IMR-90 (cell line): ENCODE results near the gene POLR2C. TPM values are rescaled to one million over a fixed set of nuclear protein-coding genes. Genes with fewer than 3 reads are reported as not detected.
A peak's percentile ranks its signal among the peaks of the same experiment; 100 is the strongest.

Source experiments
- ATAC-seq: fragments of 200-7000 bp; cut with Tn5 transposase; 2 replicates; pipeline ENCODE4 v1.9.1; 2020; ENCODE audit warnings: low read depth, mild to moderate bottlenecking, moderate library complexity
- BruUV-seq: library from RNA; stranded (reverse); fragments of 400-500 nt; replicated peaks from 2 replicates; lab custom pipeline; 2021; lab: Mats Ljungman, UMichigan
- CTCF ChIA-PET: fragments of 300-600 bp; formaldehyde crosslinking; extraction: SDS; loops from one replicate; lab custom pipeline; 2021; ENCODE audit warnings: antibody characterized with exemption; lab: Yijun Ruan, JAX
- POLR2A ChIA-PET: fragments of 300-600 bp; sonication (Branson Sonifier 250); formaldehyde crosslinking; loops from one replicate; lab custom pipeline; 2022; ENCODE audit warnings: antibody characterized with exemption; ENCODE audit not compliant: unreplicated experiment; lab: Charles Lee
- DNase-seq: peaks from one replicate; pipeline ENCODE4 v3.0.0; 2013
- H2AFZ ChIP-seq: replicated peaks from 2 replicates; pipeline ENCODE3; 2013; ENCODE audit warnings: low read length, mild to moderate bottlenecking; ENCODE audit not compliant: poor library complexity
- H2AK5ac ChIP-seq: 2 replicates; pipeline ENCODE4 v1.6.1; 2013; ENCODE audit warnings: low read depth, low read length, inconsistent platforms
- H2AK9ac ChIP-seq: replicated peaks from 2 replicates; pipeline ENCODE3; 2013; ENCODE audit warnings: mild to moderate bottlenecking, low read depth, low read length, moderate library complexity; ENCODE audit not compliant: poor library complexity
- H2BK120ac ChIP-seq: 2 replicates; pipeline ENCODE4 v1.6.1; 2013; ENCODE audit warnings: low read depth, low read length, inconsistent platforms
- H2BK15ac ChIP-seq: 3 replicates; pipeline ENCODE4 v1.6.1; 2013; ENCODE audit warnings: low read depth, low read length, inconsistent platforms
- H2BK20ac ChIP-seq: 2 replicates; pipeline ENCODE4 v1.6.1; 2013; ENCODE audit warnings: low read depth, mild to moderate bottlenecking, inconsistent platforms, low read length, moderate library complexity
- H2BK5ac ChIP-seq: 2 replicates; pipeline ENCODE4 v1.6.1; 2013; ENCODE audit warnings: mild to moderate bottlenecking, low read depth, low read length, inconsistent platforms; ENCODE audit not compliant: poor library complexity, severe bottlenecking
- H3K14ac ChIP-seq: replicated peaks from 2 replicates; pipeline ENCODE4 v1.6.1; 2013; ENCODE audit warnings: low read depth, low read length, inconsistent platforms
- H3K18ac ChIP-seq: 2 replicates; pipeline ENCODE4 v1.6.1; 2013; ENCODE audit warnings: low read depth, low read length, control low read depth
- H3K23ac ChIP-seq: 2 replicates; pipeline ENCODE4 v1.6.1; 2013; ENCODE audit warnings: low read depth, low read length, inconsistent platforms
- H3K27ac ChIP-seq: 2 replicates; pipeline ENCODE4 v1.5.1; 2013; ENCODE audit warnings: mild to moderate bottlenecking, control low read depth, low read length; ENCODE audit not compliant: insufficient read depth
- H3K27me3 ChIP-seq: 2 replicates; pipeline ENCODE4 v1.6.1; 2013; ENCODE audit warnings: low read length; ENCODE audit not compliant: control insufficient read depth, insufficient read depth
- H3K36me3 ChIP-seq: 2 replicates; pipeline ENCODE4 v1.6.1; 2013; ENCODE audit warnings: low read length, mixed read lengths; ENCODE audit not compliant: control insufficient read depth, insufficient read depth
- H3K4ac ChIP-seq: 2 replicates; pipeline ENCODE4 v1.6.1; 2013; ENCODE audit warnings: low read depth, low read length, inconsistent platforms
- H3K4me1 ChIP-seq: 2 replicates; pipeline ENCODE4 v1.6.1; 2013; ENCODE audit warnings: low read length, mixed read lengths; ENCODE audit not compliant: control insufficient read depth, insufficient read depth
- H3K4me2 ChIP-seq: 2 replicates; pipeline ENCODE4 v1.6.1; 2013; ENCODE audit warnings: low read depth, mild to moderate bottlenecking, control low read depth, low read length, moderate library complexity
- H3K4me3 ChIP-seq: 2 replicates; pipeline ENCODE4 v1.5.1; 2013; ENCODE audit warnings: low read depth, mild to moderate bottlenecking, control low read depth, low read length, moderate library complexity; ENCODE audit not compliant: insufficient read depth
- H3K56ac ChIP-seq: 2 replicates; pipeline ENCODE4 v1.6.1; 2013; ENCODE audit warnings: low read length, inconsistent platforms; ENCODE audit not compliant: insufficient read depth; ENCODE audit errors: extremely low read depth
- H3K79me1 ChIP-seq, 2 experiments: 2 replicates each; pipeline ENCODE4 v1.6.1; 2013; ENCODE audit warnings: low read length in 2 of 2, inconsistent platforms in 1 of 2, low read depth in 1 of 2
- H3K9ac ChIP-seq: 2 replicates; pipeline ENCODE4 v1.6.1; 2013; ENCODE audit warnings: low read depth, low read length, control low read depth
- H3K9me1 ChIP-seq: 2 replicates; pipeline ENCODE4 v1.6.1; 2013; ENCODE audit warnings: low read length, inconsistent platforms; ENCODE audit not compliant: insufficient read depth
- H3K9me3 ChIP-seq: 2 replicates; pipeline ENCODE4 v1.6.1; 2013; ENCODE audit warnings: low read length; ENCODE audit not compliant: control insufficient read depth, insufficient read depth
- H4K20me1 ChIP-seq: 2 replicates; pipeline ENCODE4 v1.6.1; 2013; ENCODE audit warnings: low read length, inconsistent platforms; ENCODE audit not compliant: insufficient read depth
- H4K5ac ChIP-seq: 2 replicates; pipeline ENCODE4 v1.6.1; 2013; ENCODE audit warnings: mild to moderate bottlenecking, low read depth, low read length, control low read depth
- H4K8ac ChIP-seq, 2 experiments: 2 replicates each; pipeline ENCODE4 v1.6.1; 2013; ENCODE audit warnings: low read depth in 2 of 2, low read length in 2 of 2, control low read depth in 1 of 2, inconsistent platforms in 1 of 2
- H4K91ac ChIP-seq: 2 replicates; pipeline ENCODE4 v1.6.1; 2013; ENCODE audit warnings: low read depth, low read length, inconsistent platforms; ENCODE audit not compliant: insufficient read depth
- CHD1 ChIP-seq: IDR thresholded peaks from 2 replicates; pipeline ENCODE4 v1.6.1; 2012; ENCODE audit warnings: low read depth, low read length, improper control_type of control experiment
- FOS ChIP-seq: fragments of 150-350 bp; IDR thresholded peaks from 2 replicates; pipeline ENCODE4 v1.6.1; 2016; ENCODE audit warnings: low read depth, low read length
- MAFK ChIP-seq: IDR thresholded peaks from 2 replicates; pipeline ENCODE4 v1.6.1; 2012; ENCODE audit warnings: low read depth, low read length, improper control_type of control experiment
- MAZ ChIP-seq: IDR thresholded peaks from 2 replicates; pipeline ENCODE4 v1.6.1; 2012; ENCODE audit warnings: low read depth, mild to moderate bottlenecking, low read length, improper control_type of control experiment, moderate library complexity, borderline replicate concordance
- MXI1 ChIP-seq: IDR thresholded peaks from 2 replicates; pipeline ENCODE4 v1.6.1; 2012; ENCODE audit warnings: low read depth, mild to moderate bottlenecking, low read length, moderate library complexity, borderline replicate concordance
- RAD21 ChIP-seq: IDR thresholded peaks from 2 replicates; pipeline ENCODE4 v1.6.1; 2012; ENCODE audit warnings: low read length, improper control_type of control experiment
- RCOR1 ChIP-seq: IDR thresholded peaks from 2 replicates; pipeline ENCODE4 v1.6.1; 2012; ENCODE audit warnings: mild to moderate bottlenecking, low read length, improper control_type of control experiment; ENCODE audit not compliant: insufficient replicate concordance
- SMC3 ChIP-seq: fragments of 150-350 bp; IDR thresholded peaks from 2 replicates; pipeline ENCODE4 v1.6.1; 2016; ENCODE audit warnings: low read depth, mild to moderate bottlenecking, antibody characterized with exemption, low read length, moderate library complexity
- WGBS, 2 experiments: methylation state at CpG; one replicate each; pipeline versions ENCODE4 v1.1.5 to v1.1.7; 2013; ENCODE audit warnings: missing lambda C conversion rate in 2 of 2; ENCODE audit not compliant: insufficient read length in 1 of 2; ENCODE audit errors: extremely low coverage in 2 of 2; 5-methylcytosine and 5-hydroxymethylcytosine counted together
- dilution Hi-C: fragments of 300-500 bp; cut with HindIII; formaldehyde crosslinking; loops from one replicate; pipeline ENCODE4 v1.14.3; 2018; ENCODE audit warnings: low sequenced_read_pairs; ENCODE audit not compliant: unreplicated experiment
- in situ Hi-C: fragments of 300-500 bp; cut with MboI; formaldehyde crosslinking; loops from 3 replicates; pipeline ENCODE4 v1.14.3; 2019; ENCODE audit warnings: low sequenced_read_pairs, inconsistent platforms, mixed read lengths
- intact Hi-C: fragments of 100-400 bp; cut with micrococcal nuclease; formaldehyde crosslinking; loops from 2 replicates; pipeline ENCODE4 v1.10.0; 2022
- polyA plus RNA-seq, 3 experiments: library from polyadenylated mRNA; depleted of rRNA; stranded (reverse); fragments of >200 nt; gene quantifications; 2 replicates each; pipeline ENCODE4 v1.2.3, GENCODE V29; 2012; ENCODE audit warnings: low replicate concordance in 1 of 3
- total RNA-seq: library from RNA; depleted of rRNA; stranded (reverse); fragments of >200 nt; gene quantifications from 2 replicates; pipeline ENCODE4 v1.2.3, GENCODE V29; 2012
- TF ChIP-seq, protein P1 (sequence below): fragments of 150-350 bp; IDR thresholded peaks from 2 replicates; pipeline ENCODE4 v1.6.1; 2016; ENCODE audit warnings: low read depth, mild to moderate bottlenecking, low read length, moderate library complexity, borderline replicate concordance

POLR2C gene
- total and polyA plus RNA-seq, 2 of the 4 experiments (the other 2 are of a cell fraction), result 137 to 340 TPM

DNA sequence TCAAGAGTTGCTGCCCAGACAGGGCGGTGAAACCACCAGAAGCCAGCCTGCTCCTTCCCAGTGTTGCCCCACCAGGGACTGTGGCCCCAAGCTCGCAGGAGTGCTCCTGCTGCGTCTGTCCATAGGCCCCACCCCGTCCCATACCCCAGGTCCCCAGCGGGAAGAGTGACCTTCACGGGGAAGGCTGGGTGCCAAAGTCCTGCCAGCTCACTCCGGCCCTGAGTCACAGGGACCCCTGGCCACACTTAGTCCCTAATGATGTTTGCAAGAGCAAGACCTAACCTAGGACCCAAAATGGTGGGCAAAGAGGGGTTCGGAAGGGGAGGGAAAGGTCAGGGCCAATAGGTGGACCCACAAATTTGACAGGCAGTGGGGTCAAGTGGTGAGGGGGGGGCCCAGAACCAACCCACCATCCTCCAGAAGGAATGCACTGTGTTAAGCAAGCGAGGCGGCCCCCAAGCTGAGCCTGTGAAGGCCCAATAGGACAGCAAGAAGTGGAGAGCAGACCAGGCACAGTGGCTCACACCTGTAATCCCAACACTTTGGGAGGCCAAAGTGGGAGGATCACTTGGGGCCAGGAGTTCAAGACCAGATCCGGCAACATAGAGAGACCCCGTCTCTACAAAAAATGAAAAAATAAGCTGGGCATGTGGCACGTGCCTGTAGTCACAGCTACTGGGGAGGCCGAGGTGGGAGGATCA lies 20.5 kb downstream of the POLR2C start:
- no peak overlapping the region for H3K4me2 ChIP-seq
- intact Hi-C loops (no loop called here), dilution Hi-C loops (no loop called here), in situ Hi-C loops (no loop called here)
- ChIA-PET POLR2A (no interaction called here), CTCF (no interaction called here)
- H3K27ac ChIP-seq, result no peak overlapping the region
- no peak overlapping the region for H2BK5ac ChIP-seq
- H4K20me1 ChIP-seq, result no peaks in the 10 kb centered on the region; the same call in 1 of the 2 replicates
- ATAC-seq, result no peak
- WGBS, 2 experiments, result no CpG with 5 or more reads among the region's 14 CpGs
- no peak overlapping the region for H3K4ac ChIP-seq
- H4K5ac ChIP-seq, result no peak overlapping the region
- no peak overlapping the region for H2BK15ac ChIP-seq
- H3K27me3 ChIP-seq, result no peaks in the 10 kb centered on the region
- no peak overlapping the region for H4K8ac ChIP-seq
- no peak overlapping the region for H2BK20ac ChIP-seq
- H4K91ac ChIP-seq, result no peak overlapping the region
- H3K23ac ChIP-seq, result no peak overlapping the region
- H3K9ac ChIP-seq, result no peak overlapping the region
- peaks cover 4 to 16% of the 10 kb centered on the region in 2 experiments; a peak in 3 of 4 replicates for H3K79me1 ChIP-seq
- H2AFZ ChIP-seq, result no peak overlapping the region
- no peak overlapping the region for H3K18ac ChIP-seq
- no peak overlapping the region for H3K14ac ChIP-seq
- peak overlapping the region; percentile 30 for H2AK9ac ChIP-seq
- DNase-seq, result no peak
- no peak overlapping the region for H2BK120ac ChIP-seq
- H3K4me1 ChIP-seq, result peaks cover 16% of the 10 kb centered on the region
- H3K36me3 ChIP-seq, result no peaks in the 10 kb centered on the region
- H3K56ac ChIP-seq, result no peak overlapping the region
- H3K9me1 ChIP-seq, result peaks cover 4% of the 10 kb centered on the region
- no peaks in the 10 kb centered on the region for H3K9me3 ChIP-seq
- TF ChIP-seq MAFK, result no peak
- no peak for TF ChIP-seq CHD1
- TF ChIP-seq MXI1, result no peak
- TF ChIP-seq FOS, result no peak
- TF ChIP-seq, protein P1, sequence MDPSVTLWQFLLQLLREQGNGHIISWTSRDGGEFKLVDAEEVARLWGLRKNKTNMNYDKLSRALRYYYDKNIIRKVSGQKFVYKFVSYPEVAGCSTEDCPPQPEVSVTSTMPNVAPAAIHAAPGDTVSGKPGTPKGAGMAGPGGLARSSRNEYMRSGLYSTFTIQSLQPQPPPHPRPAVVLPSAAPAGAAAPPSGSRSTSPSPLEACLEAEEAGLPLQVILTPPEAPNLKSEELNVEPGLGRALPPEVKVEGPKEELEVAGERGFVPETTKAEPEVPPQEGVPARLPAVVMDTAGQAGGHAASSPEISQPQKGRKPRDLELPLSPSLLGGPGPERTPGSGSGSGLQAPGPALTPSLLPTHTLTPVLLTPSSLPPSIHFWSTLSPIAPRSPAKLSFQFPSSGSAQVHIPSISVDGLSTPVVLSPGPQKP, result no peak
- no peak for TF ChIP-seq RCOR1
- TF ChIP-seq SMC3, result no peak
- TF ChIP-seq MAZ, result no peak
- no peak for TF ChIP-seq RAD21
- no TSS peak for BruUV-seq
- no peak overlapping the region for H3K4me3 ChIP-seq
- no peak overlapping the region for H2AK5ac ChIP-seq
